Transverse colon (tissue), 4 donors: ENCODE measurements around the gene SLC22A1. TPM values are rescaled to one million over a fixed set of nuclear protein-coding genes. Genes with fewer than 3 reads are reported as not detected.
"Not testable (repeated sequence)": the region's sequence is repeated elsewhere in the genome, so short reads cannot be mapped to it uniquely, and the experiment has no call there.

Experiments used
- DNase-seq: peaks from one replicate; pipeline ENCODE4 v3.0.0-alpha.2; 2019
- H3K27ac ChIP-seq, 4 donors: fragments of 200-600 bp; sonication (generic); 2 replicates each; pipeline ENCODE4 v1.5.1; 2016 to 2018; ENCODE audit warnings: inconsistent platforms in 4 of 4
- H3K27me3 ChIP-seq: fragments of 200-600 bp; sonication (generic); 2 replicates; pipeline ENCODE4 v1.5.1; 2017; ENCODE audit warnings: inconsistent platforms
- H3K36me3 ChIP-seq, 4 donors: fragments of 200-600 bp; sonication (generic); 2 replicates each; pipeline ENCODE4 v1.5.1; 2017 to 2019; ENCODE audit warnings: inconsistent platforms in 4 of 4
- H3K4me1 ChIP-seq, 4 donors: fragments of 200-600 bp; sonication (generic); 2 replicates each; pipeline ENCODE4 v1.5.1; 2017 to 2020; ENCODE audit warnings: inconsistent platforms in 4 of 4
- H3K4me3 ChIP-seq, 4 donors: fragments of 200-600 bp; sonication (generic); 1 replicate in 1 of 4; 2 replicates in 3 of 4; pipeline versions ENCODE4 v1.5.1 to v1.6.1; 2017 to 2019; ENCODE audit warnings: inconsistent platforms in 4 of 4
- H3K9me3 ChIP-seq, 2 donors: fragments of 200-600 bp; sonication (generic); 2 replicates each; pipeline ENCODE4 v1.5.1; 2017 to 2019; ENCODE audit warnings: inconsistent platforms in 2 of 2
- EP300 ChIP-seq: sonication (generic); formaldehyde crosslinking; IDR thresholded peaks from one replicate; pipeline ENCODE4 v1.6.1; 2017; ENCODE audit warnings: antibody characterized with exemption, low read depth
- POLR2A ChIP-seq: fragments of 450-650 bp; IDR thresholded peaks from one replicate; pipeline ENCODE4 v1.6.1; 2016; ENCODE audit warnings: antibody characterized with exemption, mild to moderate bottlenecking, moderate library complexity
- POLR2AphosphoS5 ChIP-seq, 3 donors: sonication (generic); formaldehyde crosslinking; IDR thresholded peaks; one replicate each; pipeline ENCODE4 v1.6.1; 2016; ENCODE audit warnings: antibody characterized with exemption in 3 of 3
- WGBS, 2 donors: methylation state at CpG; one replicate each; pipeline ENCODE4 v1.1.5; 2018; ENCODE audit warnings: low coverage in 1 of 2; 5-methylcytosine and 5-hydroxymethylcytosine counted together
- in situ Hi-C, 4 donors: fragments of 200-750 bp; cut with MboI; loops; one replicate each; pipeline versions ENCODE4 v1.15.0 to v1.15.1; 2017; ENCODE audit warnings: low sequenced_read_pairs in 3 of 4, low pct_ligation_motif_present in 1 of 4, low pct_unique_long_range_greater_than_20kb in 1 of 4
- intact Hi-C: fragments of 100-400 bp; cut with DNase I; formaldehyde crosslinking; loops from one replicate; pipeline ENCODE4 v1.15.1; 2023; ENCODE audit warnings: low total_unique reads
- total RNA-seq, 4 donors: library from RNA; depleted of rRNA; stranded (reverse); fragments of >200 nt; gene quantifications; one replicate each; pipeline ENCODE4 v1.1.0, GENCODE V29; 2016
- TF ChIP-seq, protein P1 (sequence below), 5 experiments: fragments of 200-600 bp in 3 of 5; fragments of 450-650 bp in 2 of 5; sonication (generic) in 3 of 5; IDR thresholded peaks; 1 replicate in 2 of 5; 2 replicates in 3 of 5; pipeline ENCODE4 v1.5.1; 2016 to 2017; ENCODE audit warnings: antibody characterized with exemption in 5 of 5, inconsistent platforms in 3 of 5, mild to moderate bottlenecking in 2 of 5, moderate library complexity in 1 of 5

Gene SLC22A1
- total RNA-seq, 4 donors from 2014 or later: 0.40 to 1.7 (median 0.55) TPM; not detected in 1

DNA sequence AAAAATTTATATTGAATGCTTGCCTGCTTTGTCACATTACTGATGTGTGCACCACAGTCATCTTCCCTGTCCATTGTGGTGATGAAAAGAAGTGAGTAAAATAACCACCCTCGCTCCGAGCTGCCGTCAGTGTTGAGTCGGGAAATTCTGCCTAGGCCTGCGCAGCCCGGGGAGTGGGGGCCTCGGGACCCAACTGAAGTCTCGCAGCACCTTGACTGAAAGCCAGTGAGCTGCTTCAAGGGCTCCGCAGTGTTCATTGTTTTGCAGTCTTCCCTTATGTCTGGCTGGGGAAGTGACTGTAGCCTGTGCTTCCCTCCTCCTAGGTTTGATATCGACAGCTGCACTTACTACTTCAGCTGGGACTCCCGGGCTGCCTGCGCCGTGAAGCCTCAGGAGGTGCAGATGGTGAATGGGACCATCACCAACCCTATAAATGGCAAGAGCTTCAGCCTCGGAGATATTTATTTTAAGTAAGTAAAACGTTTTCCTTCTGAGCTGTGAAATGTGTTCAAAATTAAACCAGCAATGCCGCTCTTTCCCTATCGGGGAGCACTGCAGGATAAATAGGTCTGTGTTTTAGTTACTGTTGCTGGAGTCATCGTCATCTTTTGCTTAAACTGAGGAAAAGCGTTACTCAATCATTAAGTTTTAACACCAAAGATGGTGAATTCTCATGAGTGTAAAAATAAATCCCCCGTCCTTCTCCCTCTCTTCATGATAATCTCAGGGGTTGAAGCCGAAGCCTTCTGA lies 32.7 kb upstream of the SLC22A1 start:
- H3K36me3 ChIP-seq: peaks cover 0 to 42% (median 22%) of the 10 kb centered on the region in 4 donors
- H3K4me1 ChIP-seq: peaks cover 6 to 29% (median 20%) of the 10 kb centered on the region in 4 donors
- TF ChIP-seq, protein P1, sequence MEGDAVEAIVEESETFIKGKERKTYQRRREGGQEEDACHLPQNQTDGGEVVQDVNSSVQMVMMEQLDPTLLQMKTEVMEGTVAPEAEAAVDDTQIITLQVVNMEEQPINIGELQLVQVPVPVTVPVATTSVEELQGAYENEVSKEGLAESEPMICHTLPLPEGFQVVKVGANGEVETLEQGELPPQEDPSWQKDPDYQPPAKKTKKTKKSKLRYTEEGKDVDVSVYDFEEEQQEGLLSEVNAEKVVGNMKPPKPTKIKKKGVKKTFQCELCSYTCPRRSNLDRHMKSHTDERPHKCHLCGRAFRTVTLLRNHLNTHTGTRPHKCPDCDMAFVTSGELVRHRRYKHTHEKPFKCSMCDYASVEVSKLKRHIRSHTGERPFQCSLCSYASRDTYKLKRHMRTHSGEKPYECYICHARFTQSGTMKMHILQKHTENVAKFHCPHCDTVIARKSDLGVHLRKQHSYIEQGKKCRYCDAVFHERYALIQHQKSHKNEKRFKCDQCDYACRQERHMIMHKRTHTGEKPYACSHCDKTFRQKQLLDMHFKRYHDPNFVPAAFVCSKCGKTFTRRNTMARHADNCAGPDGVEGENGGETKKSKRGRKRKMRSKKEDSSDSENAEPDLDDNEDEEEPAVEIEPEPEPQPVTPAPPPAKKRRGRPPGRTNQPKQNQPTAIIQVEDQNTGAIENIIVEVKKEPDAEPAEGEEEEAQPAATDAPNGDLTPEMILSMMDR (IDR thresholded peaks at IDR 0.05): no peak
- TF ChIP-seq POLR2AphosphoS5 (IDR thresholded peaks at IDR 0.05) (no peak), EP300 (no peak), POLR2A (no peak)
- no peak for DNase-seq
- intact Hi-C loops: loop anchor here (5.0 kb wide), 1 partner anchor 368 kb away; no protein-coding TSS in a partner anchor
- in situ Hi-C loops: loop anchor here in 1 of 4 donors (10.0 kb wide), 1 partner anchor 366 kb away; no protein-coding TSS in a partner anchor
- no peaks in the 10 kb centered on the region for H3K9me3 ChIP-seq
- peak overlapping the region; percentile 60 to 82 (median 76) for H3K27ac ChIP-seq
- H3K27me3 ChIP-seq: no peaks in the 10 kb centered on the region
- H3K4me3 ChIP-seq: no peak overlapping the region
- WGBS, 2 donors: 80 to 89% methylated on average over 5 to 21 of the region's 21 CpGs

DNA sequence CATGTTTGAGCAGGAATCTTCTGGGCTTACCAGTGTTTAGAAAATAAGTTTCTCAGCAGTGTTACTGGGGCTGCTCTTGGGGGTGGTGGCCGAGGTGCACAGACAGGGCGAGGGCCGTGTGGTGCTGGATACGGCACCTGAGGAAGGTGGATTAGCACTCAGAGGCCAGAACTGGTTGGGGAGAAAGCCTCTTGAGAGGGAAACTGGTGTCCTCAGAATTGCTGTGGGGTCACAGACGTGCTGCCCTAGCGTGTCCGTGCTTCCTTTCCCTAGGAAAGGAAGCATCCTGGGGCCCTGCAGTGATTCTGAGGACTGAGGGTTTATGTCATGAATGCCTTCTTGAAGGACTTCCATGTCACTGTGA lies 32.1 kb upstream of the SLC22A1 start:
- intact Hi-C loops: loop anchor here (5.0 kb wide), 1 partner anchor 368 kb away; no protein-coding TSS in a partner anchor
- 90% methylated on average over 7 of the region's 7 CpGs; no CpG with 5 or more reads in 1 of the 2 donors for WGBS, 2 donors
- in situ Hi-C loops: loop anchor here in 1 of 4 donors (10.0 kb wide), 1 partner anchor 365 kb away; no protein-coding TSS in a partner anchor
- TF ChIP-seq POLR2A: no peak
- TF ChIP-seq, protein P1 (IDR thresholded peaks at IDR 0.05): no peak
- TF ChIP-seq EP300: no peak
- TF ChIP-seq POLR2AphosphoS5 (IDR thresholded peaks at IDR 0.05): no peak
- H3K27me3 ChIP-seq: no peaks in the 10 kb centered on the region
- peaks cover 0 to 40% (median 18%) of the 10 kb centered on the region in 4 donors for H3K36me3 ChIP-seq
- no peak for DNase-seq
- peaks cover 6 to 29% (median 20%) of the 10 kb centered on the region in 4 donors for H3K4me1 ChIP-seq
- no peak overlapping the region for H3K4me3 ChIP-seq
- H3K27ac ChIP-seq: peak overlapping the region; percentile 60 to 82 (median 76)
- no peaks in the 10 kb centered on the region for H3K9me3 ChIP-seq

DNA sequence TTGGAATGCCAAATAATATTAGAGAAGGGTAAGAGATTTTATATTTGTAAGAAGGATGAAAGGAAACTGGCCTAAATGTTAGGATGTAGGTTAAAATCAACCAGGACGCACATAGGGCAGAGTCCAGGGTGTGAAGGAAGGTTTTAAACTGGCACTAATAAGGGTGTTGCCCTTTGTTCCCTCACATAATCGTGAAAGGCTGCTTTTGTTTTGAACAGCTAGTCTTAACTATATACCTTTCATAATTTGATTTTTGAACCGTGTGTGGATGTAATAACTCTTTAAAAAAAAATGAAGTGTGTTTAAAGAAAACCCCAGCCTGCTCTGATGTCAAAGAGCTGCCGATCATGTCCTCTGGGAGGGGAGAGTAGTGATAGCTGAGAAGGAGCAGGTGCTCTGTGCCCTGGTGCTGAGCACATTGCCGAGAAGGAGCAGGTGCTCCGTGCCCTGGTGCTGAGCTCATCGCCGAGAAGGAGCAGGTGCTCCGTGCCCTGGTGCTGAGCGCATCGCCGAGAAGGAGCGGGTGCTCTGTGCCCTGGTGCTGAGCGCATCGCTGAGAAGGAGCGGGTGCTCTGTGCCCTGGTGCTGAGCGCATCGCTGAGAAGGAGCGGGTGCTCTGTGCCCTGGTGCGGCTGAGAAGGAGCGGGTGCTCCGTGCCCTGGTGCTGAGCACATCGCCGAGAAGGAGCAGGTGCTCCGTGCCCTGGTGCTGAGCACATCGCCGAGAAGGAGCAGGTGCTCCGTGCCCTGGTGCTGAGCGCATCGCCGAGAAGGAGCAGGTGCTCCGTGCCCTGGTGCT lies 31.0 kb upstream of the SLC22A1 start:
- intact Hi-C loops: not testable (repeated sequence)
- WGBS, 2 donors: 57 to 71% methylated on average over 6 to 28 of the region's 32 CpGs

DNA sequence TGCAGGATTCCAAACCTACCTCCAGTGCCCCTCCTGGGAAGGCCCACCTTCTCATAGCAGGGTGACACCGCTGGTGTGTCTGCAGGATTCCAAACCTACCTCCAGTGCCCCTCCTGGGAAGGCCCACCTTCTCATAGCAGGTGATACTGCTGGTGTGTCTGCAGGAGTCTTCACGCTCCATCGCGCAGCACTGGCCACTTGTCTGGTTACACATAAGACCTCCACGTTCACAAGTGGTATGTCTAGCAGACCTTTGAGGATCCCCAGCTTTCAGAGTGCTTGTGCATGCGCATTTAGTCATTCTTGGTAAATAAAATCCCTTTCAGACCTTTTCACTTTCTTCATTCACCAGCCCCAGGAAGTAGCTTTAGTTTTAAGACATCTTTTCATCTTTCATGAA lies 29.4 kb upstream of the SLC22A1 start:
- H3K27me3 ChIP-seq, intact Hi-C loops, H3K27ac ChIP-seq, DNase-seq, H3K9me3 ChIP-seq, H3K4me3 ChIP-seq, in situ Hi-C loops: not testable (repeated sequence)
- WGBS, 2 donors: 95% methylated on average over 5 of the region's 6 CpGs; no CpG with 5 or more reads in 1 of the 2 donors
- Histone ChIP-seq H3K36me3 (peaks cover 0 to 45% (median 18%) of the 10 kb centered on the region in 4 donors), H3K4me1 (peaks cover 6 to 22% (median 18%) of the 10 kb centered on the region in 4 donors)

More for the DNA sequence above, 31.0 kb upstream of the SLC22A1 start:
- H3K9me3 ChIP-seq, H3K27me3 ChIP-seq, H3K4me3 ChIP-seq, in situ Hi-C loops: not testable (repeated sequence)
- TF ChIP-seq POLR2AphosphoS5 (IDR thresholded peaks at IDR 0.05): peak in 1 of 3 donors; percentile 8
- peak overlapping the region; percentile 60 to 82 (median 76) for H3K27ac ChIP-seq
- peaks cover 0 to 32% (median 15%) of the 10 kb centered on the region in 4 donors for H3K36me3 ChIP-seq
- peaks cover 6 to 22% (median 18%) of the 10 kb centered on the region in 4 donors for H3K4me1 ChIP-seq
- peak; percentile 30 for DNase-seq

DNA sequence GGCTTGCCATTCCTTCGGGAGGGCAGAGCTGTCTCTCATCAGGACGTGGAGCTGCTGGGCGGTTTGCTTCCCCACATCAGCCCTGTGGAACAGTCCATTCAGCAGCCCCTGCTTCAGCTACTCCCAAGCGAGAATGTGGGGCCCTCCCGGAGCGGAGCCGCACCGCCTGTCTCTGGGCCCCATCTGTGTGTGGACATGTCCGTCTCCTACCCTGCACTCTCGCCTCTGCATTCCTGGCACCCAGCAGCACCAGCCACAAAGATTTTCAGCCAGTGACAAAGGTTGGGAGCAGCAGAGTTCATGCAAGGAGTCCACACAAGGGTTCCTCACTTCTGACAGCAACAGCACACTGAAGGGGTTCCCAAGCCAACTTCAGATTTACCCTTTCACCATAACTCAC lies 29.0 kb upstream of the SLC22A1 start:
- Histone ChIP-seq H3K27ac (no peak overlapping the region), H3K9me3 (no peaks in the 10 kb centered on the region), H3K4me1 (peaks cover 6 to 22% (median 18%) of the 10 kb centered on the region in 4 donors), H3K36me3 (peaks cover 0 to 49% (median 21%) of the 10 kb centered on the region in 4 donors), H3K4me3 (no peak overlapping the region), H3K27me3 (no peaks in the 10 kb centered on the region)
- TF ChIP-seq EP300 (no peak), POLR2A (no peak)
- WGBS, 2 donors: 91% methylated on average over 10 of the region's 10 CpGs; no CpG with 5 or more reads in 1 of the 2 donors
- no peak for DNase-seq
- intact Hi-C loops (no loop called here), in situ Hi-C loops (no loop called here)
